OCI-LY7 (cell line): Measurements from ENCODE around the gene ABI3BP. TPM values are rescaled to one million over a fixed set of nuclear protein-coding genes. Genes with fewer than 3 reads are reported as not detected.

ENCODE experiments used
- BruUV-seq: library from RNA; stranded (reverse); fragments of 400-500 nt; replicated peaks from 2 replicates; lab custom pipeline; 2021; lab: Mats Ljungman, UMichigan
- CTCF ChIA-PET: fragments of 300-600 bp; sonication (Branson Sonifier 250); formaldehyde crosslinking; loops from one replicate; lab custom pipeline; 2022; ENCODE audit warnings: antibody characterized with exemption; ENCODE audit not compliant: unreplicated experiment; lab: Charles Lee
- POLR2A ChIA-PET: fragments of 300-600 bp; sonication (Branson Sonifier 250); formaldehyde crosslinking; loops from one replicate; lab custom pipeline; 2022; ENCODE audit warnings: antibody characterized with exemption; lab: Charles Lee
- DNase-seq: peaks from one replicate; pipeline ENCODE4 v3.0.0-alpha.2; 2015; ENCODE audit warnings: low spot score
- H2AFZ ChIP-seq: fragments of 200-600 bp; sonication (generic), shearing (Covaris generic); 2 replicates; pipeline ENCODE4 v1.6.1; 2014; ENCODE audit warnings: mild to moderate bottlenecking, antibody characterized with exemption, low read length, moderate library complexity
- H3K27ac ChIP-seq: fragments of 200-600 bp; sonication (generic); 2 replicates; pipeline ENCODE4 v1.5.1; 2014; ENCODE audit warnings: mixed run types, low read depth, mild to moderate bottlenecking, moderate library complexity, low read length, inconsistent platforms; ENCODE audit not compliant: poor library complexity, severe bottlenecking
- H3K36me3 ChIP-seq: fragments of 200-600 bp; sonication (generic); 2 replicates; pipeline ENCODE4 v1.6.1; 2014; ENCODE audit warnings: mild to moderate bottlenecking, antibody characterized with exemption, low read length, moderate library complexity, mixed read lengths; ENCODE audit not compliant: insufficient read depth
- H3K4me1 ChIP-seq: fragments of 200-600 bp; sonication (generic); 2 replicates; pipeline ENCODE4 v1.5.1; 2014; ENCODE audit warnings: mild to moderate bottlenecking, low read length; ENCODE audit not compliant: insufficient read depth, poor library complexity, severe bottlenecking
- H3K4me2 ChIP-seq: fragments of 200-600 bp; sonication (generic); 2 replicates; pipeline ENCODE4 v1.6.1; 2014; ENCODE audit warnings: mild to moderate bottlenecking, low read length
- H3K4me3 ChIP-seq: fragments of 200-600 bp; sonication (generic); 2 replicates; pipeline ENCODE4 v1.5.1; 2014; ENCODE audit warnings: mild to moderate bottlenecking, low read depth, low read length; ENCODE audit not compliant: poor library complexity, severe bottlenecking
- H3K79me2 ChIP-seq: fragments of 200-600 bp; sonication (generic); 2 replicates; pipeline ENCODE4 v1.6.1; 2016; ENCODE audit warnings: low read depth, mild to moderate bottlenecking, low read length, moderate library complexity, mixed read lengths; ENCODE audit not compliant: insufficient read depth
- H3K9me2 ChIP-seq: fragments of 200-600 bp; sonication (generic); 2 replicates; pipeline ENCODE4 v1.6.1; 2016; ENCODE audit warnings: mild to moderate bottlenecking, low read length, mixed read lengths; ENCODE audit not compliant: insufficient read depth
- H3K9me3 ChIP-seq: fragments of 200-600 bp; sonication (generic); 2 replicates; pipeline ENCODE4 v1.6.1; 2014; ENCODE audit warnings: mild to moderate bottlenecking, mixed run types, low read length, mixed read lengths
- H4K20me1 ChIP-seq: fragments of 200-600 bp; sonication (generic); 2 replicates; pipeline ENCODE4 v1.6.1; 2014; ENCODE audit warnings: mild to moderate bottlenecking, antibody characterized with exemption, low read length, moderate library complexity, mixed read lengths; ENCODE audit not compliant: insufficient read depth
- CTCF ChIP-seq: fragments of 200-600 bp; sonication (generic); conservative IDR thresholded peaks from 2 replicates; pipeline ENCODE4 v1.5.1; 2014; ENCODE audit warnings: mild to moderate bottlenecking, antibody characterized with exemption, low read length, moderate library complexity, mixed read lengths
- EZH2phosphoT487 ChIP-seq: fragments of 200-600 bp; sonication (generic); IDR thresholded peaks from 2 replicates; pipeline ENCODE4 v1.6.1; 2018; ENCODE audit warnings: low read depth, borderline replicate concordance, mild to moderate bottlenecking, mixed run types, antibody characterized with exemption, low read length, moderate library complexity, mixed read lengths
- intact Hi-C: fragments of 100-400 bp; cut with micrococcal nuclease; formaldehyde crosslinking; loops from one replicate; pipeline ENCODE4 v1.10.0; 2022; ENCODE audit not compliant: unreplicated experiment
- total RNA-seq, 2 experiments: library from RNA; depleted of rRNA in 1 of 2; stranded (reverse); fragments of >200 nt in 1 of 2; shearing (Covaris generic) in 1 of 2; gene quantifications; 2 replicates each; pipeline ENCODE4 v1.2.3, GENCODE V29; 2014 to 2022

Gene ABI3BP
- total RNA-seq, 2 experiments from 2014 or later = not detected

- Histone ChIP-seq H3K9me2 (no peaks in the 10 kb centered on the region), H4K20me1 (no peaks in the 10 kb centered on the region), H3K4me1 (no peaks in the 10 kb centered on the region), H3K9me3 (no peaks in the 10 kb centered on the region), H3K4me2 (no peak overlapping the region), H3K4me3 (no peak overlapping the region), H3K36me3 (no peaks in the 10 kb centered on the region), H3K79me2 (no peaks in the 10 kb centered on the region), H2AFZ (no peak overlapping the region), H3K27ac (no peak overlapping the region)
- BruUV-seq = no TSS peak
- no peak for TF ChIP-seq EZH2phosphoT487
- TF ChIP-seq CTCF = no peak
- DNase-seq = no peak
- intact Hi-C loops = no loop called here
- CTCF ChIA-PET = no interaction called here
- POLR2A ChIA-PET = no interaction called here
These were observed 16.6 kb downstream of the ABI3BP start for GRCh38 chr3:100976611-100977010.

- H3K4me1 ChIP-seq = no peaks in the 10 kb centered on the region
- no peak for DNase-seq
- no peak overlapping the region for H3K27ac ChIP-seq
- no peak overlapping the region for H3K4me2 ChIP-seq
- H3K79me2 ChIP-seq = no peaks in the 10 kb centered on the region
- no peaks in the 10 kb centered on the region for H3K9me2 ChIP-seq
- intact Hi-C loops = no loop called here
- H2AFZ ChIP-seq = no peak overlapping the region
- H4K20me1 ChIP-seq = no peaks in the 10 kb centered on the region
- POLR2A ChIA-PET = no interaction called here
- TF ChIP-seq CTCF (no peak), EZH2phosphoT487 (no peak)
- CTCF ChIA-PET = no interaction called here
- no TSS peak for BruUV-seq
- H3K9me3 ChIP-seq = no peaks in the 10 kb centered on the region
- H3K36me3 ChIP-seq = no peaks in the 10 kb centered on the region
- H3K4me3 ChIP-seq = no peak overlapping the region
These were observed 17.5 kb downstream of the ABI3BP start for GRCh38 chr3:100975714-100976113.

- BruUV-seq = no TSS peak
- intact Hi-C loops = no loop called here
These were observed 19.6 kb downstream of the ABI3BP start for GRCh38 chr3:100973594-100973993.

More at GRCh38 chr3:100973594-100973993, 19.6 kb downstream of the ABI3BP start:
- Histone ChIP-seq H3K79me2 (no peaks in the 10 kb centered on the region), H3K36me3 (no peaks in the 10 kb centered on the region), H3K4me2 (no peak overlapping the region), H3K4me3 (no peak overlapping the region), H3K9me2 (no peaks in the 10 kb centered on the region), H2AFZ (no peak overlapping the region), H3K4me1 (no peaks in the 10 kb centered on the region), H4K20me1 (no peaks in the 10 kb centered on the region), H3K9me3 (no peaks in the 10 kb centered on the region), H3K27ac (no peak overlapping the region)
- no peak for DNase-seq
- ChIA-PET POLR2A (interaction anchor here (0.7 to 1.1 kb wide), 2 partner anchors 10 to 1259 kb away, joined by 3 to 4 read pairs; no protein-coding TSS in a partner anchor), CTCF (no interaction called here)
- TF ChIP-seq EZH2phosphoT487 (no peak), CTCF (no peak)
